ENCODE results near the gene SLC9C2. TPM values are rescaled to one million over a fixed set of nuclear protein-coding genes. Genes with fewer than 3 reads are reported as not detected.

Gene SLC9C2
- total RNA-seq, 1 experiment from 2014 or later, result not detected

GRCh38 chr1:173635116-173635515 is 32.2 kb upstream of the SLC9C2 start, which contains the start of gene TEX50:
Gene TEX50, plus strand, starts transcription at chr1:173635338. Its CDS starts 184 bp downstream, at chr1:173635522.
- Histone ChIP-seq H3K56ac (ENCODE audit: insufficient read length, low read depth, low read length) (no peak within 1 kb of the TSS), H3K9me3 (ENCODE audit: control insufficient read depth, low read depth, low read length) (peaks cover 5% of the 10 kb centered on the region), H2BK5ac (ENCODE audit: insufficient read length, low read length) (no peak within 1 kb of the TSS), H4K8ac (replicated peaks; ENCODE audit: insufficient read length, low read depth, low read length) (no peak within 1 kb of the TSS), H2BK12ac (ENCODE audit: insufficient read length, low read depth, low read length) (no peak within 1 kb of the TSS), H3K4me1 (ENCODE audit: insufficient read depth, low read length) (no peaks in the 10 kb centered on the region), H2BK15ac (ENCODE audit: low read depth, low read length) (no peak within 1 kb of the TSS), H4K91ac (ENCODE audit: insufficient read length, low read depth, low read length) (no peak within 1 kb of the TSS), H3K4ac (ENCODE audit: low read depth, low read length) (no peak within 1 kb of the TSS), H2BK120ac (ENCODE audit: low read depth, low read length, poor library complexity, severe bottlenecking) (no peak within 1 kb of the TSS), H3K79me2 (ENCODE audit: insufficient read depth, low read length) (no peaks in the 10 kb centered on the region; the same call in 1 of the 2 replicates), H3T11ph (ENCODE audit: low read length) (no peak within 1 kb of the TSS), H3K18ac (ENCODE audit: insufficient read length, low read depth, low read length) (no peak within 1 kb of the TSS), H3K27me3 (ENCODE audit: insufficient read depth, low read length) (no peaks in the 10 kb centered on the region), H2AFZ (ENCODE audit: low read length) (no peak within 1 kb of the TSS), H4K20me1 (ENCODE audit: control insufficient read depth, insufficient read depth, insufficient read length) (no peaks in the 10 kb centered on the region), H4K5ac (ENCODE audit: insufficient read length, low read depth, low read length) (no peak within 1 kb of the TSS), H2AK5ac (ENCODE audit: insufficient read length, low read length) (no peak within 1 kb of the TSS), H3K79me1 (ENCODE audit: insufficient read depth, low read depth, low read length, poor library complexity, severe bottlenecking) (no peaks in the 10 kb centered on the region), H3K27ac (ENCODE audit: insufficient read length, low read depth, low read length) (no peak within 1 kb of the TSS), H3K23ac (ENCODE audit: insufficient read length, low read depth, low read length) (no peak within 1 kb of the TSS), H2BK20ac (ENCODE audit: low read depth, low read length, poor library complexity, severe bottlenecking) (no peak within 1 kb of the TSS), H3K23me2 (ENCODE audit: insufficient read length, low read depth, low read length, poor library complexity, severe bottlenecking) (no peaks in the 10 kb centered on the region), H3K4me2 (ENCODE audit: insufficient read depth, insufficient read length, low read length) (no peak within 1 kb of the TSS), H3K9ac (ENCODE audit: extremely low read depth, insufficient read length, low read length) (no peak within 1 kb of the TSS), H3K14ac (ENCODE audit: insufficient read depth, low read length) (no peak within 1 kb of the TSS)
- H3K4me1 Mint-ChIP-seq, result no peaks in the 10 kb centered on the region
- no peaks in the 10 kb centered on the region for H3K27me3 Mint-ChIP-seq (ENCODE audit: low read depth)
- H3K36me3 Mint-ChIP-seq (ENCODE audit: insufficient read depth in 1 of 3, low read depth in 3 of 3), result peaks cover 6 to 20% (median 16%) of the 10 kb centered on the region in 3 experiments; a peak in 5 of 7 replicates
- H3K27ac Mint-ChIP-seq, result no peak within 1 kb of the TSS
- no peak within 1 kb of the TSS for H3K4me3 Mint-ChIP-seq
- DNase-seq, result no peak
- peaks cover 10 to 13% of the 10 kb centered on the region in 2 experiments for H3K9me3 Mint-ChIP-seq
- TF ChIP-seq, protein P1, sequence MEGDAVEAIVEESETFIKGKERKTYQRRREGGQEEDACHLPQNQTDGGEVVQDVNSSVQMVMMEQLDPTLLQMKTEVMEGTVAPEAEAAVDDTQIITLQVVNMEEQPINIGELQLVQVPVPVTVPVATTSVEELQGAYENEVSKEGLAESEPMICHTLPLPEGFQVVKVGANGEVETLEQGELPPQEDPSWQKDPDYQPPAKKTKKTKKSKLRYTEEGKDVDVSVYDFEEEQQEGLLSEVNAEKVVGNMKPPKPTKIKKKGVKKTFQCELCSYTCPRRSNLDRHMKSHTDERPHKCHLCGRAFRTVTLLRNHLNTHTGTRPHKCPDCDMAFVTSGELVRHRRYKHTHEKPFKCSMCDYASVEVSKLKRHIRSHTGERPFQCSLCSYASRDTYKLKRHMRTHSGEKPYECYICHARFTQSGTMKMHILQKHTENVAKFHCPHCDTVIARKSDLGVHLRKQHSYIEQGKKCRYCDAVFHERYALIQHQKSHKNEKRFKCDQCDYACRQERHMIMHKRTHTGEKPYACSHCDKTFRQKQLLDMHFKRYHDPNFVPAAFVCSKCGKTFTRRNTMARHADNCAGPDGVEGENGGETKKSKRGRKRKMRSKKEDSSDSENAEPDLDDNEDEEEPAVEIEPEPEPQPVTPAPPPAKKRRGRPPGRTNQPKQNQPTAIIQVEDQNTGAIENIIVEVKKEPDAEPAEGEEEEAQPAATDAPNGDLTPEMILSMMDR (conservative IDR thresholded peaks at IDR 0.05), result no peak
- whole genome bisulfite sequencing (ENCODE audit: extremely low coverage, insufficient read length, low lambda C conversion rate), result no CpG with 5 or more reads among the region's 1 CpG
